Ovary (tissue), 3 donors: ENCODE results near the gene ADCY5.

Experiments used
- CTCF ChIP-seq, 3 donors: fragments of 450-650 bp in 2 of 3; fragments of 200-600 bp in 1 of 3; IDR thresholded peaks; one replicate each; pipeline versions ENCODE4 v1.5.1 to v1.8.0; 2016 to 2022; ENCODE audit warnings: antibody characterized with exemption in 3 of 3, mild to moderate bottlenecking in 1 of 3
- EP300 ChIP-seq: sonication (generic); formaldehyde crosslinking; IDR thresholded peaks from one replicate; pipeline ENCODE4 v1.6.1; 2017; ENCODE audit warnings: antibody characterized with exemption
- donor health status: DM: no; HTN: no; CAD: no.

DNA sequence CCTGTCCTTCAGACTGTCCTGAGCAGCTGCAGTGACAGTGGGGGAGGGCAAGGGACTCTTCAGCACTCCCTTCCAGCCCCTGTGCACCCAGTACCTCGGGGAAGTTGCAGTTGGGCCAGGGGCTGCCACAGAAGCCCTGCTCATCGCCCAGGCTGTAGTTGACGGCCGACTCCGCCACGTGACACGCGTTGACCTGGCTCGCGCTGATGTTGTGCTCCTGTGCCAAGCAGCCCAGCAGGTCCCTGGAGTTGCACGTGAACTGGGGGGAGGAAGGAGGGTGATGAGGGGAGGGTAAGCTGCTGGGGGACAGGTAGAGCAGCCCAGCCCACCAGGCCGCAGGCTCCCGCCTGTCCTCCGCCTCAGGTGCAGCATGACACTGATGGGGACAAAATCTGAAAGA is 145.9 kb downstream of the ADCY5 start:
- TF ChIP-seq CTCF (IDR thresholded peaks at IDR 0.05) = no peak
- TF ChIP-seq EP300 = no peak
